Suprapubic skin (tissue), 4 donors: ENCODE data around the gene CCL22. TPM values are rescaled to one million over a fixed set of nuclear protein-coding genes. Genes with fewer than 3 reads are reported as not detected.
"Not testable (repeated sequence)": the region's sequence is repeated elsewhere in the genome, so short reads cannot be mapped to it uniquely, and the experiment has no call there.

Experiments
- DNase-seq, 2 donors: peaks; one replicate each; pipeline ENCODE4 v3.0.0-alpha.2; 2019; ENCODE audit warnings: low spot score in 2 of 2
- H3K27ac ChIP-seq: fragments of 200-600 bp; sonication (generic); one replicate; pipeline ENCODE4 v1.5.1; 2019
- H3K27me3 ChIP-seq: fragments of 200-600 bp; sonication (generic); one replicate; pipeline ENCODE4 v1.5.1; 2019
- H3K36me3 ChIP-seq: fragments of 200-600 bp; sonication (generic); one replicate; pipeline ENCODE4 v1.5.1; 2019
- H3K4me1 ChIP-seq: fragments of 200-600 bp; sonication (generic); one replicate; pipeline ENCODE4 v1.5.1; 2019
- H3K4me3 ChIP-seq: fragments of 200-600 bp; sonication (generic); one replicate; pipeline ENCODE4 v1.5.1; 2019; ENCODE audit warnings: mild to moderate bottlenecking
- H3K9me3 ChIP-seq: fragments of 200-600 bp; sonication (generic); one replicate; pipeline ENCODE4 v1.5.1; 2019
- CTCF ChIP-seq, 2 donors: fragments of 200-600 bp in 1 of 2; fragments of 450-650 bp in 1 of 2; sonication (generic) in 1 of 2; IDR thresholded peaks; one replicate each; pipeline ENCODE4 v1.5.1; 2016 to 2019; ENCODE audit warnings: antibody characterized with exemption in 2 of 2, mild to moderate bottlenecking in 1 of 2, moderate library complexity in 1 of 2
- EP300 ChIP-seq: sonication (generic); formaldehyde crosslinking; IDR thresholded peaks from one replicate; pipeline ENCODE4 v1.6.1; 2017; ENCODE audit warnings: antibody characterized with exemption
- POLR2A ChIP-seq, 2 donors: fragments of 450-650 bp; IDR thresholded peaks; one replicate each; pipeline ENCODE4 v1.6.1; 2017; ENCODE audit warnings: antibody characterized with exemption in 2 of 2, mild to moderate bottlenecking in 2 of 2, moderate library complexity in 2 of 2
- POLR2AphosphoS5 ChIP-seq, 3 donors: sonication (generic); formaldehyde crosslinking; IDR thresholded peaks; one replicate each; pipeline ENCODE4 v1.6.1; 2017; ENCODE audit warnings: antibody characterized with exemption in 3 of 3
- WGBS: methylation state at CpG from one replicate; pipeline ENCODE4 v1.1.5; 2018; 5-methylcytosine and 5-hydroxymethylcytosine counted together
- total RNA-seq, 4 donors: library from RNA; depleted of rRNA; stranded (reverse); fragments of >200 nt; gene quantifications; one replicate each; pipeline ENCODE4 v1.1.0, GENCODE V29; 2016

CCL22 gene
- total RNA-seq, 4 donors from 2014 or later: 1.5 to 11.7 (median 3.3) TPM

- 66% methylated on average over 5 of the region's 5 CpGs for WGBS
- Histone ChIP-seq H3K27ac (no peak overlapping the region), H3K36me3 (no peaks in the 10 kb centered on the region), H3K9me3 (no peaks in the 10 kb centered on the region), H3K4me1 (peaks cover 39% of the 10 kb centered on the region), H3K27me3 (no peaks in the 10 kb centered on the region), H3K4me3 (no peak overlapping the region)
- no peak for TF ChIP-seq CTCF (IDR thresholded peaks at IDR 0.05)
- no peak for TF ChIP-seq POLR2A (IDR thresholded peaks at IDR 0.05)
- TF ChIP-seq EP300: no peak
- no peak for TF ChIP-seq POLR2AphosphoS5 (IDR thresholded peaks at IDR 0.05)
- no peak for DNase-seq
Measured at GRCh38 chr16:57391708-57392107, 33.1 kb downstream of the CCL22 start.

DNA sequence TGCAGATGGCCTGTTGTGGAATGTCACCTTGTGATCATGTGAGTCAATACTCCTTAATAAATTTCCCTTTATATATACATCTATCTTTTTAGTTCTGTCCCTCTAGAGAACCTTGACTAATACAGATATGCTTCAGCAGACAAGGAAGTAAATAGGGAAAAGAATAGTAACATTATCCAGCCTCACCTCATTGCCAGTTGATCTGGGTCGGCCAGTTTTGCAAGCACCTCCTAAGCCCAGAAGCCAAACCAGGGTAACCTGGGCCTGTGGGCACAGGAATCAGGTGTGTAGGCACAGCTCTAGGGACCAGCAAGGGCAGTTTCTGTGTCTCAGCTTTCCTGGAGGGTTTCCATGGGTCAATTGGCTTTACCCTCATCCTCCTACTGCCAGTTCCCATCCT is 34.1 kb downstream of the CCL22 start:
- DNase-seq: no peak
- TF ChIP-seq EP300 (no peak), POLR2AphosphoS5 (IDR thresholded peaks at IDR 0.05) (no peak), POLR2A (IDR thresholded peaks at IDR 0.05) (no peak), CTCF (IDR thresholded peaks at IDR 0.05) (no peak)
- peak overlapping the region; percentile 17 for H3K27ac ChIP-seq
- H3K36me3 ChIP-seq: no peaks in the 10 kb centered on the region
- H3K27me3 ChIP-seq: no peaks in the 10 kb centered on the region
- no peak overlapping the region for H3K4me3 ChIP-seq
- peaks cover 31% of the 10 kb centered on the region for H3K4me1 ChIP-seq
- 63% methylated on average over 1 of the region's 1 CpG for WGBS
- no peaks in the 10 kb centered on the region for H3K9me3 ChIP-seq

- Histone ChIP-seq H3K9me3 (no peaks in the 10 kb centered on the region), H3K4me1 (peaks cover 22% of the 10 kb centered on the region), H3K4me3 (no peak overlapping the region), H3K36me3 (no peaks in the 10 kb centered on the region), H3K27ac (peak overlapping the region; percentile 20), H3K27me3 (no peaks in the 10 kb centered on the region)
- DNase-seq: no peak
- TF ChIP-seq CTCF (IDR thresholded peaks at IDR 0.05) (no peak), POLR2AphosphoS5 (IDR thresholded peaks at IDR 0.05) (no peak), EP300 (no peak), POLR2A (IDR thresholded peaks at IDR 0.05) (no peak)
- 51% methylated on average over 3 of the region's 7 CpGs for WGBS
Measured at GRCh38 chr16:57394444-57394843, 35.9 kb downstream of the CCL22 start.

DNA sequence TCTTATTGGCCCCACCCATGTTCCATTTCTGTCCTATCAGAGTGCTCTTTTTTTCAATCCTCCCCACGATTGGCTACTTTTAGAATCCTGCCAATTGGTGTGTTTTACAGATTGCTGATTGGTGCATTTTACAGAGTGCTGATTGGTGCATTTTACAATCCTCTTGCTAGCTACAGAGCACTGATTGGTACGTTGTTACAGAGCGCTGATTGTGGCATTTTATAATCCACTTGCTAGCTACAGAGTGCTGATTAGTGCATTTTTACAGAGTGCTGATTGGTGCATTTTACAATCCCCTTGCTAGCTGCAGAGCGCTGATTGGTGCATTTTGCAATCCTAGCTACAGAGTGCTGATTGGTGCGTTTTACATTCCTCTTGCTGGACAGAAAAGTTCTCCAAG is 36.4 kb downstream of the CCL22 start:
- DNase-seq: no peak
- 90% methylated on average over 5 of the region's 5 CpGs for WGBS
- H3K27ac ChIP-seq: no peak overlapping the region
- H3K4me1 ChIP-seq: peaks cover 22% of the 10 kb centered on the region
- no peaks in the 10 kb centered on the region for H3K9me3 ChIP-seq
- H3K27me3 ChIP-seq: no peaks in the 10 kb centered on the region
- no peak overlapping the region for H3K4me3 ChIP-seq
- TF ChIP-seq POLR2AphosphoS5 (IDR thresholded peaks at IDR 0.05) (no peak), CTCF (IDR thresholded peaks at IDR 0.05) (no peak), EP300 (no peak), POLR2A (IDR thresholded peaks at IDR 0.05) (no peak)
- no peaks in the 10 kb centered on the region for H3K36me3 ChIP-seq

DNA sequence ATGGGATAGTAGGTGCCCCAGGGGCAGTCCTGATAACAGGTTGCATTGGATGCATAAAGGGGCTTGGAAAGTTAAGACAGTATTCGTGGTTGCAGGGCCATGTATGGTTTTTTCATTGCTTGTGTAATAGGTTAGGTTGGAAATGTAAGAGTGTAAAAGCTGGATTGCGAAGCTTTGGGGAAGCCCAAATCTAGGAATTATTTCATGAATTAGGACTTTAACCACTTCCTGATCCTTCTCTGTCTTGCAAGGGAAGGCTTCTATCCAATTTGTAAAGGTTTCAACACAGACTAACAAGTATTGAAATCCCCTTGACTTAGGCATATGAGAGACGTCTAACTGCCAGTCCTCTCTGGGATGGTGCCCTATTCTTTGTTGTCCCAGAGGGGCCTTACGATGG is 38.2 kb downstream of the CCL22 start:
- Histone ChIP-seq H3K9me3 (no peaks in the 10 kb centered on the region), H3K36me3 (no peaks in the 10 kb centered on the region), H3K4me1 (peaks cover 15% of the 10 kb centered on the region), H3K27me3 (no peaks in the 10 kb centered on the region), H3K27ac (no peak overlapping the region), H3K4me3 (no peak overlapping the region)
- WGBS: 92% methylated on average over 4 of the region's 4 CpGs
- TF ChIP-seq POLR2A (IDR thresholded peaks at IDR 0.05) (no peak), EP300 (no peak), POLR2AphosphoS5 (IDR thresholded peaks at IDR 0.05) (no peak), CTCF (IDR thresholded peaks at IDR 0.05) (no peak)
- no peak for DNase-seq

- H3K27me3 ChIP-seq, H3K27ac ChIP-seq, DNase-seq, H3K9me3 ChIP-seq, H3K4me3 ChIP-seq, H3K36me3 ChIP-seq: not testable (repeated sequence)
- 85% methylated on average over 4 of the region's 4 CpGs for WGBS
- peaks cover 12% of the 10 kb centered on the region for H3K4me1 ChIP-seq
Measured at GRCh38 chr16:57397493-57397892, 38.9 kb downstream of the CCL22 start.
